Testis (tissue), 3 donors: ENCODE results near the gene ADCY10. TPM values are rescaled to one million over a fixed set of nuclear protein-coding genes. Genes with fewer than 3 reads are reported as not detected.

ENCODE experiments used
- DNase-seq: peaks from one replicate; pipeline ENCODE4 v3.0.0-alpha.2; 2019
- H3K27ac ChIP-seq, 2 donors: fragments of 200-600 bp; sonication (generic); one replicate each; pipeline ENCODE4 v1.5.1; 2019
- H3K27me3 ChIP-seq: fragments of 200-600 bp; sonication (generic); one replicate; pipeline ENCODE4 v1.5.1; 2019
- H3K36me3 ChIP-seq: fragments of 200-600 bp; sonication (generic); one replicate; pipeline ENCODE4 v1.5.1; 2017; ENCODE audit warnings: low read depth; ENCODE audit errors: missing control alignments
- H3K4me1 ChIP-seq: fragments of 200-600 bp; sonication (generic); one replicate; pipeline ENCODE4 v1.5.1; 2019
- H3K4me3 ChIP-seq, 2 donors: fragments of 200-600 bp; sonication (generic); one replicate each; pipeline ENCODE4 v1.5.1; 2017 to 2019
- H3K9me3 ChIP-seq: fragments of 200-600 bp; sonication (generic); one replicate; pipeline ENCODE4 v1.5.1; 2017
- CTCF ChIP-seq, 3 experiments: fragments of 450-650 bp in 2 of 3; fragments of 200-600 bp in 1 of 3; sonication (generic) in 1 of 3; IDR thresholded peaks; one replicate each; pipeline ENCODE4 v1.5.1; 2016 to 2019; ENCODE audit warnings: antibody characterized with exemption in 3 of 3, mild to moderate bottlenecking in 2 of 3, moderate library complexity in 1 of 3
- POLR2A ChIP-seq: fragments of 450-650 bp; IDR thresholded peaks from one replicate; pipeline ENCODE4 v1.6.1; 2017; ENCODE audit warnings: antibody characterized with exemption, mild to moderate bottlenecking, moderate library complexity
- WGBS, 2 donors: methylation state at CpG; one replicate each; pipeline ENCODE4 v1.1.5; 2018; 5-methylcytosine and 5-hydroxymethylcytosine counted together
- intact Hi-C: fragments of 100-400 bp; cut with DNase I; formaldehyde crosslinking; loops from one replicate; pipeline ENCODE4 v1.15.1; 2023; ENCODE audit warnings: low total_unique reads
- polyA plus RNA-seq: library from polyadenylated mRNA; stranded (reverse); fragments of 350-450 nt; fragmentation: Illumina TruSeq; extraction: RNeasy Lipid Tissue Mini Kit (QIAGEN cat#74804); gene quantifications from one replicate; pipeline ENCODE4 v1.2.3, GENCODE V29; 2014; ENCODE audit warnings: low read depth, low replicate concordance; ENCODE audit not compliant: insufficient read depth
- total RNA-seq, 2 donors: library from RNA; depleted of rRNA; stranded (reverse); fragments of >200 nt; gene quantifications; one replicate each; pipeline ENCODE4 v1.2.3, GENCODE V29; 2016

The ADCY10 gene
- total and polyA plus RNA-seq, 3 donors from 2014 or later: 9.4 to 49.7 (median 24.6) TPM

GRCh38 chr1:167821969-167822685 lies 91.8 kb downstream of the ADCY10 start:
- DNase-seq: no peak
- WGBS, 2 donors: 80 to 86% methylated on average over 4 of the region's 4 CpGs
- TF ChIP-seq POLR2A (no peak), CTCF (IDR thresholded peaks at IDR 0.05) (no peak)
- intact Hi-C loops: no loop called here
- Histone ChIP-seq H3K4me3 (no peak overlapping the region), H3K27me3 (no peaks in the 10 kb centered on the region), H3K9me3 (no peaks in the 10 kb centered on the region), H3K27ac (no peak overlapping the region), H3K4me1 (no peaks in the 10 kb centered on the region), H3K36me3 (no peaks in the 10 kb centered on the region)

- Histone ChIP-seq H3K27me3 (no peaks in the 10 kb centered on the region), H3K4me1 (no peaks in the 10 kb centered on the region), H3K9me3 (no peaks in the 10 kb centered on the region), H3K36me3 (no peaks in the 10 kb centered on the region), H3K4me3 (no peak overlapping the region), H3K27ac (no peak overlapping the region)
- TF ChIP-seq POLR2A (no peak), CTCF (IDR thresholded peaks at IDR 0.05) (no peak)
- DNase-seq: no peak
- intact Hi-C loops: no loop called here
- WGBS, 2 donors: 86 to 95% methylated on average over 6 of the region's 6 CpGs
These were observed 92.6 kb downstream of the ADCY10 start for GRCh38 chr1:167821356-167821685.

GRCh38 chr1:167820684-167821355 lies 93.1 kb downstream of the ADCY10 start:
- DNase-seq: no peak
- Histone ChIP-seq H3K36me3 (no peaks in the 10 kb centered on the region), H3K9me3 (no peaks in the 10 kb centered on the region), H3K27ac (no peak overlapping the region), H3K4me1 (no peaks in the 10 kb centered on the region), H3K4me3 (peak overlapping the region in 1 of 2 donors; percentile 54), H3K27me3 (no peaks in the 10 kb centered on the region)
- TF ChIP-seq POLR2A: no peak
- no peak for TF ChIP-seq CTCF (IDR thresholded peaks at IDR 0.05)
- intact Hi-C loops: no loop called here
- 78 to 80% methylated on average over 12 of the region's 12 CpGs for WGBS, 2 donors

GRCh38 chr1:167819849-167820683 lies 93.9 kb downstream of the ADCY10 start:
- peak; percentile 67 for DNase-seq
- peak overlapping the region in 1 of 2 donors; percentile 47 for H3K27ac ChIP-seq
- no peak for TF ChIP-seq CTCF (IDR thresholded peaks at IDR 0.05)
- TF ChIP-seq POLR2A: no peak
- H3K36me3 ChIP-seq: no peaks in the 10 kb centered on the region
- H3K9me3 ChIP-seq: no peaks in the 10 kb centered on the region
- intact Hi-C loops: no loop called here
- no peaks in the 10 kb centered on the region for H3K4me1 ChIP-seq
- H3K27me3 ChIP-seq: no peaks in the 10 kb centered on the region
- peak overlapping the region; percentile 22 to 54 for H3K4me3 ChIP-seq
- 9 to 12% methylated on average over 25 to 35 of the region's 35 CpGs for WGBS, 2 donors
